HG02938 (cell line): ENCODE results near the gene KCNJ9.

Experiments used
- ATAC-seq: cut with Tn5 transposase; IDR thresholded peaks from one replicate; pipeline ENCODE4 v1.9.1; 2021; ENCODE audit warnings: mild to moderate bottlenecking, moderate library complexity; ENCODE audit not compliant: unreplicated experiment

KCNJ9 gene

GRCh38 chr1:160064746-160065145 lies 16.6 kb upstream of the KCNJ9 start:
- ATAC-seq = no peak

- ATAC-seq = no peak
These were observed 14.3 kb upstream of the KCNJ9 start for GRCh38 chr1:160066829-160067745.

- ATAC-seq = no peak
These were observed 13.1 kb upstream of the KCNJ9 start for GRCh38 chr1:160068225-160068624.

GRCh38 chr1:160069460-160070231 lies 11.7 kb upstream of the KCNJ9 start, which contains the start of gene KCNJ10:
TSS of gene KCNJ10 (minus strand) at chr1:160070160. CDS start at chr1:160042532, 27,628 bp downstream.
- ATAC-seq = no peak

- no peak for ATAC-seq
These were observed 10.8 kb upstream of the KCNJ9 start for GRCh38 chr1:160070243-160071163.

- ATAC-seq = no peak
These were observed 10.0 kb upstream of the KCNJ9 start for GRCh38 chr1:160071289-160071688.

GRCh38 chr1:160074865-160075264 lies 6.5 kb upstream of the KCNJ9 start:
- no peak for ATAC-seq

GRCh38 chr1:160075836-160076235 lies 5.5 kb upstream of the KCNJ9 start:
- no peak for ATAC-seq

GRCh38 chr1:160076295-160076694 lies 5.0 kb upstream of the KCNJ9 start:
- ATAC-seq = no peak

- no peak for ATAC-seq
These were observed 3.9 kb upstream of the KCNJ9 start for GRCh38 chr1:160077486-160077885.

- peak; percentile 59 for ATAC-seq
These were observed 2.7 kb upstream of the KCNJ9 start for GRCh38 chr1:160078512-160079195.

- ATAC-seq = no peak
These were observed 1.9 kb upstream of the KCNJ9 start for GRCh38 chr1:160079448-160079847.

- ATAC-seq = no peak
These were observed 797 bp upstream of the KCNJ9 start for GRCh38 chr1:160080381-160081100.

- ATAC-seq = no peak
These were observed 1.1 kb downstream of the KCNJ9 start for GRCh38 chr1:160082487-160082886.

- ATAC-seq = no peak
These were observed 1.6 kb downstream of the KCNJ9 start for GRCh38 chr1:160082926-160083325.

GRCh38 chr1:160083968-160084770 lies 2.8 kb downstream of the KCNJ9 start:
- ATAC-seq = no peak

- ATAC-seq = no peak
These were observed 3.5 kb downstream of the KCNJ9 start for GRCh38 chr1:160084771-160085321.

- no peak for ATAC-seq
These were observed 4.5 kb downstream of the KCNJ9 start for GRCh38 chr1:160085686-160086455.
